PC-3 (cell line): ENCODE measurements around the gene ADARB2. TPM values are rescaled to one million over a fixed set of nuclear protein-coding genes. Genes with fewer than 3 reads are reported as not detected.

Source experiments
- ATAC-seq: fragments of 200-7000 bp; cut with Tn5 transposase; 2 replicates; pipeline ENCODE4 v1.9.1; 2020; ENCODE audit warnings: mild to moderate bottlenecking, moderate library complexity
- BruUV-seq: library from RNA; stranded (reverse); fragments of 400-500 nt; replicated peaks from 2 replicates; lab custom pipeline; 2021; lab: Mats Ljungman, UMichigan
- CTCF ChIA-PET: fragments of 300-600 bp; sonication (Branson Sonifier 250); formaldehyde crosslinking; loops from one replicate; lab custom pipeline; 2022; ENCODE audit warnings: antibody characterized with exemption; lab: Charles Lee
- POLR2A ChIA-PET: fragments of 300-600 bp; sonication (Branson Sonifier 250); formaldehyde crosslinking; loops from one replicate; lab custom pipeline; 2022; ENCODE audit warnings: antibody characterized with exemption; ENCODE audit not compliant: unreplicated experiment; lab: Charles Lee
- DNase-seq: peaks from one replicate; pipeline ENCODE4 v3.0.0-alpha.2; 2015
- H2AFZ ChIP-seq: fragments of 300-600 bp; sonication (generic); 2 replicates; pipeline ENCODE4 v1.6.0; 2016; ENCODE audit warnings: antibody characterized with exemption, low read length
- H3F3A ChIP-seq: fragments of 300-600 bp; sonication (generic); one replicate; pipeline ENCODE4 v1.6.0; 2017; ENCODE audit warnings: antibody characterized with exemption, low read length, control low read depth, mild to moderate bottlenecking; ENCODE audit not compliant: unreplicated experiment
- H3K27ac ChIP-seq: fragments of 300-600 bp; sonication (generic); 2 replicates; pipeline ENCODE4 v1.5.1; 2016; ENCODE audit warnings: mild to moderate bottlenecking, low read length
- H3K27me3 ChIP-seq: fragments of 300-600 bp; sonication (generic); 2 replicates; pipeline ENCODE4 v1.6.1; 2016; ENCODE audit warnings: low read length, mixed read lengths
- H3K36me3 ChIP-seq: fragments of 300-600 bp; sonication (generic); 2 replicates; pipeline ENCODE4 v1.6.1; 2016; ENCODE audit warnings: low read depth, mixed run types, low read length, mixed read lengths
- H3K4me1 ChIP-seq: fragments of 300-600 bp; sonication (generic); 2 replicates; pipeline ENCODE4 v1.5.1; 2016; ENCODE audit warnings: low read length; ENCODE audit not compliant: insufficient read depth
- H3K4me2 ChIP-seq: fragments of 300-600 bp; sonication (generic); 2 replicates; pipeline ENCODE4 v1.6.0; 2016; ENCODE audit warnings: low read length
- H3K4me3 ChIP-seq: fragments of 300-600 bp; sonication (generic); 2 replicates; pipeline ENCODE4 v1.5.1; 2016; ENCODE audit warnings: mild to moderate bottlenecking, low read length, mixed read lengths
- H3K79me2 ChIP-seq: fragments of 300-600 bp; sonication (generic); 2 replicates; pipeline ENCODE4 v1.6.1; 2017; ENCODE audit warnings: low read length, mixed read lengths
- H3K9ac ChIP-seq: fragments of 300-600 bp; sonication (generic); 2 replicates; pipeline ENCODE4 v1.6.0; 2016; ENCODE audit warnings: mild to moderate bottlenecking, low read length
- H3K9me2 ChIP-seq: fragments of 300-600 bp; sonication (generic); replicated peaks from 2 replicates; pipeline ENCODE4 v1.6.1; 2016; ENCODE audit warnings: mixed run types, low read length, mixed read lengths
- H3K9me3 ChIP-seq: fragments of 300-600 bp; sonication (generic); 2 replicates; pipeline ENCODE4 v1.6.1; 2016; ENCODE audit warnings: low read length, mixed read lengths
- H4K20me1 ChIP-seq: fragments of 300-600 bp; sonication (generic); 2 replicates; pipeline ENCODE4 v1.6.1; 2016; ENCODE audit warnings: low read length, mixed read lengths
- EZH2 ChIP-seq: fragments of 300-600 bp; sonication (generic); IDR thresholded peaks from one replicate; pipeline ENCODE4 v1.6.1; 2017; ENCODE audit warnings: antibody characterized with exemption, mild to moderate bottlenecking, low read length; ENCODE audit not compliant: unreplicated experiment
- EZH2phosphoT487 ChIP-seq: fragments of 300-600 bp; sonication (generic); IDR thresholded peaks from 2 replicates; pipeline ENCODE4 v1.6.1; 2018; ENCODE audit warnings: mild to moderate bottlenecking, antibody characterized with exemption, low read length, borderline replicate concordance
- intact Hi-C: fragments of 100-400 bp; cut with micrococcal nuclease; formaldehyde crosslinking; loops from 2 replicates; pipeline ENCODE4 v1.9.0; 2023
- total RNA-seq: library from RNA; depleted of rRNA; stranded (reverse); fragments of >200 nt; gene quantifications from 2 replicates; pipeline ENCODE4 v1.2.3, GENCODE V29; 2014
- TF ChIP-seq, protein P1 (sequence below): fragments of 300-600 bp; sonication (generic); conservative IDR thresholded peaks from 2 replicates; pipeline ENCODE4 v1.5.1; 2017; ENCODE audit warnings: antibody characterized with exemption, low read depth, mild to moderate bottlenecking, low read length

ADARB2 gene
- total RNA-seq, 1 experiment from 2014 or later, result not detected

DNA sequence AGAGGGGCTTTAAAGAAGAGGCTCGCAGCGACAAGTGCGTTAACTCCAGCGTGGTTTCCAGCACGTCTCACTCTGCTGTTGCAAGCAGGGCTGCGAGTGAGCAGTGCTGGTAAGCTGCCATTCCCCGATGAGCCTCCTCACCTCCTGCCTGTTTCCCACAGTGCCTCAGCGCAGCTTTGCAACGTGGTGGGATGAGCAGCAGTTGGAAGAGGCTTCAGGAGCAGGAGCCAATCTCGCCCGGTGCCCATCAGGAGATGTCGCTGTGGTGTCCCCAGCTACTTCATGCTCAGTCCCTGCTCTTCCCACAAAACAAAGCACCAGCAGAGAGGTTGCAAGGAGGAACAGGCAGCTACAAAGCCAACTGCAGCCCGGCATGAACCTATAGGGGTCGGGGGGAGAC lies 2.4 kb upstream of the ADARB2 start:
- ChIA-PET POLR2A (no interaction called here), CTCF (no interaction called here)
- TF ChIP-seq EZH2phosphoT487 (no peak), EZH2 (no peak)
- TF ChIP-seq, protein P1, sequence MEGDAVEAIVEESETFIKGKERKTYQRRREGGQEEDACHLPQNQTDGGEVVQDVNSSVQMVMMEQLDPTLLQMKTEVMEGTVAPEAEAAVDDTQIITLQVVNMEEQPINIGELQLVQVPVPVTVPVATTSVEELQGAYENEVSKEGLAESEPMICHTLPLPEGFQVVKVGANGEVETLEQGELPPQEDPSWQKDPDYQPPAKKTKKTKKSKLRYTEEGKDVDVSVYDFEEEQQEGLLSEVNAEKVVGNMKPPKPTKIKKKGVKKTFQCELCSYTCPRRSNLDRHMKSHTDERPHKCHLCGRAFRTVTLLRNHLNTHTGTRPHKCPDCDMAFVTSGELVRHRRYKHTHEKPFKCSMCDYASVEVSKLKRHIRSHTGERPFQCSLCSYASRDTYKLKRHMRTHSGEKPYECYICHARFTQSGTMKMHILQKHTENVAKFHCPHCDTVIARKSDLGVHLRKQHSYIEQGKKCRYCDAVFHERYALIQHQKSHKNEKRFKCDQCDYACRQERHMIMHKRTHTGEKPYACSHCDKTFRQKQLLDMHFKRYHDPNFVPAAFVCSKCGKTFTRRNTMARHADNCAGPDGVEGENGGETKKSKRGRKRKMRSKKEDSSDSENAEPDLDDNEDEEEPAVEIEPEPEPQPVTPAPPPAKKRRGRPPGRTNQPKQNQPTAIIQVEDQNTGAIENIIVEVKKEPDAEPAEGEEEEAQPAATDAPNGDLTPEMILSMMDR, result no peak
- H3K4me2 ChIP-seq, result no peak overlapping the region
- BruUV-seq, result no TSS peak
- no peak overlapping the region for H3K9ac ChIP-seq
- intact Hi-C loops, result no loop called here
- H3K79me2 ChIP-seq, result no peaks in the 10 kb centered on the region
- H3K4me3 ChIP-seq, result no peak overlapping the region
- H3K27ac ChIP-seq, result no peak overlapping the region
- H4K20me1 ChIP-seq, result no peaks in the 10 kb centered on the region
- no peak overlapping the region for H2AFZ ChIP-seq
- DNase-seq (no peak), ATAC-seq (no peak)
- no peaks in the 10 kb centered on the region for H3K9me3 ChIP-seq
- no peaks in the 10 kb centered on the region for H3K9me2 ChIP-seq
- H3K27me3 ChIP-seq, result peaks cover 45% of the 10 kb centered on the region
- no peaks in the 10 kb centered on the region for H3K4me1 ChIP-seq
- H3K36me3 ChIP-seq, result no peaks in the 10 kb centered on the region
- H3F3A ChIP-seq, result no peaks in the 10 kb centered on the region

DNA sequence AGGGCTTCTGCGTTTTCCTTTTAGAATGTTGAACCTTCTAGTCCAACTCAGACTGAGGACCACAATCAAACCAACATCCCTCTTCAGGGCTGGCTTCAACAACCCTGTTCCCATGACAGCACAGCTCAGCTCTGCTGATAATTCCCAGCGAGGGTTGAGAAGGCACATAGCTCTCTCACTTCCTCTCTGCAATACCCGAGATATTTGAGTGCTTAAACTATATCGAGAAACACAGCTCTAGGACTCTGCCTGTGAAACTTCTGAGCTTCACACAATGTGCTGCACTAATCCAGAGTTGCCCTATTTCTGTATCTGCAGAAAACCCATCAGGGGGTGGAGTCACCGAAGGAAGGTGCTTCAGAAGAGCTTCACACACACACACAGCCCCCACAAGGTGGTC lies 1.6 kb upstream of the ADARB2 start:
- POLR2A ChIA-PET, result no interaction called here
- TF ChIP-seq EZH2phosphoT487, result no peak
- TF ChIP-seq, protein P1, result no peak
- TF ChIP-seq EZH2, result no peak

DNA sequence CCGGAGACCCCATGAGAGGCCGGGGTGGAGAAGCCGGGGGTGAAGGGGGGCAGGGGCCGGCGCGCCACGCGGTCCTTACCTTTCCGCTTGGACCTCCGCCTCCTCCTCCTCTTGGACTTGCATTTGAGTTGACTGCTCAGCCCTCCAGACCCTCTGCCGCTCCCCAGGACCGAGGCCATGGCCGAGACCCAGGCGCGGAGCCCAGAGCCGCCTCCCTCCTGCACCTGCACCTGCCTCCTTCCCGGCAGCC lies 428 bp downstream of the ADARB2 start:
- Histone ChIP-seq H4K20me1 (no peaks in the 10 kb centered on the region), H3K4me1 (no peaks in the 10 kb centered on the region), H3K4me2 (no peak overlapping the region), H3K9me2 (no peaks in the 10 kb centered on the region), H3K27ac (no peak overlapping the region), H3K79me2 (no peaks in the 10 kb centered on the region), H3K36me3 (no peaks in the 10 kb centered on the region), H2AFZ (no peak overlapping the region), H3F3A (no peaks in the 10 kb centered on the region), H3K9ac (no peak overlapping the region), H3K27me3 (peaks cover 49% of the 10 kb centered on the region), H3K9me3 (no peaks in the 10 kb centered on the region), H3K4me3 (no peak overlapping the region)
- POLR2A ChIA-PET, result no interaction called here
- TF ChIP-seq EZH2phosphoT487 (no peak), EZH2 (no peak)
- TF ChIP-seq, protein P1, result no peak
- ATAC-seq (no peak), DNase-seq (no peak)
- BruUV-seq, result no TSS peak
- intact Hi-C loops, result no loop called here
- CTCF ChIA-PET, result no interaction called here

More for the DNA sequence above, 1.6 kb upstream of the ADARB2 start:
- Histone ChIP-seq H3K4me1 (no peaks in the 10 kb centered on the region), H3K9me2 (no peaks in the 10 kb centered on the region), H3K79me2 (no peaks in the 10 kb centered on the region), H2AFZ (no peak overlapping the region), H3K4me3 (no peak overlapping the region), H3K27ac (no peak overlapping the region), H3K9ac (no peak overlapping the region), H3F3A (no peaks in the 10 kb centered on the region), H3K4me2 (no peak overlapping the region), H3K36me3 (no peaks in the 10 kb centered on the region), H3K27me3 (peaks cover 49% of the 10 kb centered on the region), H4K20me1 (no peaks in the 10 kb centered on the region), H3K9me3 (no peaks in the 10 kb centered on the region)
- DNase-seq, result no peak
- BruUV-seq, result no TSS peak
- intact Hi-C loops, result no loop called here
- ATAC-seq, result no peak
- CTCF ChIA-PET, result no interaction called here
